Measurements from ENCODE around the gene TMEM120A. TPM values are rescaled to one million over a fixed set of nuclear protein-coding genes. Genes with fewer than 3 reads are reported as not detected.

TMEM120A gene
- polyA plus RNA-seq, 3 donors = 65.5 to 79.9 (median 76.1) TPM

- Mint-ChIP-seq H3K27ac (peak overlapping the region; percentile 74 to 92 (median 84)), H3K9me3 (no peaks in the 10 kb centered on the region), H3K27me3 (ENCODE audit: low read depth in 3 of 3) (peaks cover 0 to 2% (median 1%) of the 10 kb centered on the region in 3 donors), H3K4me3 (peak overlapping the region; percentile 68 to 84), H3K36me3 (peaks cover 39 to 66% of the 10 kb centered on the region in 2 donors), H3K4me1 (peaks cover 17% of the 10 kb centered on the region)
- 8% methylated on average over 3 of the region's 4 CpGs for WGBS (ENCODE audit: insufficient coverage)
- no peaks in the 10 kb centered on the region for H3K27me3 ChIP-seq (ENCODE audit: control insufficient read depth in 2 of 2, insufficient read depth in 2 of 2, low read length in 2 of 2)
- H3K9me3 ChIP-seq (replicated peaks in 1 of 2; ENCODE audit: control insufficient read depth in 1 of 2, insufficient read depth in 1 of 2, low read length in 2 of 2) = no peaks in the 10 kb centered on the region
- intact Hi-C loops (cut with micrococcal nuclease) = loop anchor here (10.0 kb wide), 1 partner anchor 248 kb away; the partner anchor contains the start of gene CCL26 (in 2 of the 2)
- no peak for TF ChIP-seq CTCF (IDR thresholded peaks at IDR 0.05)
- peak overlapping the region; percentile 9 to 50 for H3K27ac ChIP-seq (ENCODE audit: low read depth in 1 of 2, low read length in 2 of 2)
- no peaks in the 10 kb centered on the region for H4K20me1 ChIP-seq (ENCODE audit: insufficient read depth, low read length)
- H3K4me1 ChIP-seq (ENCODE audit: control insufficient read depth in 1 of 2, insufficient read depth in 2 of 2, low read length in 2 of 2) = peaks cover 16 to 18% of the 10 kb centered on the region in 2 donors
- peak; percentile 72 to 75 (median 73) for DNase-seq
- no peak overlapping the region for H3K9ac ChIP-seq (ENCODE audit: insufficient read depth, low read length, poor library complexity, severe bottlenecking)
- peak overlapping the region in 1 of 3 experiments; percentile 52 for H3K4me3 ChIP-seq (replicated peaks in 1 of 3; ENCODE audit: low read depth in 2 of 3, low read length in 3 of 3)
- peak overlapping the region; percentile 73 for H3K4me2 ChIP-seq (replicated peaks; ENCODE audit: extremely low read depth, low read length, poor library complexity, severe bottlenecking)
- H3K36me3 ChIP-seq (replicated peaks in 1 of 2; ENCODE audit: control insufficient read depth in 1 of 2, insufficient read depth in 2 of 2, low read length in 2 of 2) = peaks cover 12 to 50% of the 10 kb centered on the region in 2 donors
- no peak overlapping the region for H2AFZ ChIP-seq (ENCODE audit: insufficient read depth, low read depth, low read length, poor library complexity, severe bottlenecking)
- no peaks in the 10 kb centered on the region for H3K79me2 ChIP-seq (ENCODE audit: insufficient read depth, low read length)
Observed at GRCh38 chr7:76023002-76023401, 28.6 kb upstream of the TMEM120A start.

- H3K4me2 ChIP-seq (replicated peaks; ENCODE audit: extremely low read depth, low read length, poor library complexity, severe bottlenecking) = peak overlapping the region; percentile 73
- H4K20me1 ChIP-seq (ENCODE audit: insufficient read depth, low read length) = no peaks in the 10 kb centered on the region
- H3K4me1 ChIP-seq (ENCODE audit: control insufficient read depth in 1 of 2, insufficient read depth in 2 of 2, low read length in 2 of 2) = peaks cover 16 to 18% of the 10 kb centered on the region in 2 donors
- intact Hi-C loops (cut with micrococcal nuclease) = loop anchor here (10.0 kb wide), 1 partner anchor 247 kb away; the partner anchor contains the start of gene CCL26 (in 2 of the 2)
- Mint-ChIP-seq H3K27ac (peak overlapping the region in 6 of 7 donors; percentile 75 to 92 (median 84)), H3K4me1 (peaks cover 17% of the 10 kb centered on the region), H3K36me3 (peaks cover 43 to 70% of the 10 kb centered on the region in 2 donors), H3K4me3 (peak overlapping the region; percentile 68 to 84), H3K9me3 (no peaks in the 10 kb centered on the region), H3K27me3 (ENCODE audit: low read depth in 3 of 3) (peaks cover 0 to 2% (median 1%) of the 10 kb centered on the region in 3 donors)
- H3K27me3 ChIP-seq (ENCODE audit: control insufficient read depth in 2 of 2, insufficient read depth in 2 of 2, low read length in 2 of 2) = no peaks in the 10 kb centered on the region
- peak in 1 of 3 donors; percentile 7 for DNase-seq
- no peaks in the 10 kb centered on the region for H3K9me3 ChIP-seq (replicated peaks in 1 of 2; ENCODE audit: control insufficient read depth in 1 of 2, insufficient read depth in 1 of 2, low read length in 2 of 2)
- H3K79me2 ChIP-seq (ENCODE audit: insufficient read depth, low read length) = no peaks in the 10 kb centered on the region
- WGBS (ENCODE audit: insufficient coverage) = 92% methylated on average over 2 of the region's 7 CpGs
- no peak for TF ChIP-seq CTCF (IDR thresholded peaks at IDR 0.05)
- no peak overlapping the region for H2AFZ ChIP-seq (ENCODE audit: insufficient read depth, low read depth, low read length, poor library complexity, severe bottlenecking)
- H3K36me3 ChIP-seq (replicated peaks in 1 of 2; ENCODE audit: control insufficient read depth in 1 of 2, insufficient read depth in 2 of 2, low read length in 2 of 2) = peaks cover 12 to 46% of the 10 kb centered on the region in 2 donors
- H3K4me3 ChIP-seq (replicated peaks in 1 of 3; ENCODE audit: low read depth in 2 of 3, low read length in 3 of 3) = peak overlapping the region in 1 of 3 experiments; percentile 52
- no peak overlapping the region for H3K9ac ChIP-seq (ENCODE audit: insufficient read depth, low read length, poor library complexity, severe bottlenecking)
- H3K27ac ChIP-seq (ENCODE audit: low read depth in 1 of 2, low read length in 2 of 2) = peak overlapping the region in 1 of 2 donors; percentile 50
Observed at GRCh38 chr7:76022026-76022780, 27.8 kb upstream of the TMEM120A start.

Measured in CD14-positive monocyte (primary cell).